HS-27A (cell line): ENCODE measurements around the gene CYBA.

ENCODE experiments used
- DNase-seq: peaks from one replicate; pipeline ENCODE4 v3.0.0-alpha.2; 2012; ENCODE audit warnings: low read depth, missing footprints

Gene CYBA

GRCh38 chr16:88645455-88645854 lies 5.4 kb downstream of the CYBA start:
- no peak for DNase-seq

- DNase-seq = no peak
Measured at GRCh38 chr16:88643644-88643932, 7.3 kb downstream of the CYBA start.

- DNase-seq = no peak
Measured at GRCh38 chr16:88642881-88643643, 7.8 kb downstream of the CYBA start.

GRCh38 chr16:88640498-88641247 lies 10.2 kb downstream of the CYBA start:
- no peak for DNase-seq

GRCh38 chr16:88640039-88640495 lies 10.8 kb downstream of the CYBA start:
- no peak for DNase-seq

GRCh38 chr16:88639231-88640038 lies 11.4 kb downstream of the CYBA start:
- no peak for DNase-seq

- no peak for DNase-seq
Measured at GRCh38 chr16:88638323-88639230, 12.3 kb downstream of the CYBA start, which contains the start of gene IL17C. TSS of gene IL17C (plus strand) at chr16:88638572. CDS start at chr16:88638642, 70 bp downstream.

- no peak for DNase-seq
Measured at GRCh38 chr16:88636488-88637265, 14.2 kb downstream of the CYBA start.

GRCh38 chr16:88635671-88636319 lies 15.1 kb downstream of the CYBA start:
- no peak for DNase-seq

- no peak for DNase-seq
Measured at GRCh38 chr16:88634994-88635670, 15.7 kb downstream of the CYBA start.

- no peak for DNase-seq
Measured at GRCh38 chr16:88634141-88634993, 16.5 kb downstream of the CYBA start.

- DNase-seq = no peak
Measured at GRCh38 chr16:88633684-88634140, 17.1 kb downstream of the CYBA start.

- no peak for DNase-seq
Measured at GRCh38 chr16:88632587-88632930, 18.3 kb downstream of the CYBA start.

- no peak for DNase-seq
Measured at GRCh38 chr16:88631920-88632586, 18.8 kb downstream of the CYBA start.

- no peak for DNase-seq
Measured at GRCh38 chr16:88631384-88631783, 19.5 kb downstream of the CYBA start.

GRCh38 chr16:88630941-88631340 lies 19.9 kb downstream of the CYBA start:
- no peak for DNase-seq

- no peak for DNase-seq
Measured at GRCh38 chr16:88630433-88630832, 20.4 kb downstream of the CYBA start.

- no peak for DNase-seq
Measured at GRCh38 chr16:88629835-88630234, 21.0 kb downstream of the CYBA start.
